Transverse colon (tissue), 4 donors: ENCODE results near the gene SRGAP1.

ENCODE experiments used
- CTCF ChIP-seq, 5 experiments: fragments of 200-600 bp in 3 of 5; fragments of 450-650 bp in 2 of 5; sonication (generic) in 3 of 5; IDR thresholded peaks; 1 replicate in 2 of 5; 2 replicates in 3 of 5; pipeline ENCODE4 v1.5.1; 2016 to 2017; ENCODE audit warnings: antibody characterized with exemption in 5 of 5, inconsistent platforms in 3 of 5, mild to moderate bottlenecking in 2 of 5, moderate library complexity in 1 of 5
- POLR2AphosphoS5 ChIP-seq, 3 donors: sonication (generic); formaldehyde crosslinking; IDR thresholded peaks; one replicate each; pipeline ENCODE4 v1.6.1; 2016; ENCODE audit warnings: antibody characterized with exemption in 3 of 3

- TF ChIP-seq CTCF (IDR thresholded peaks at IDR 0.05) (no peak), POLR2AphosphoS5 (IDR thresholded peaks at IDR 0.05) (no peak)
Measured at GRCh38 chr12:64042911-64043310, 198.4 kb downstream of the SRGAP1 start.
